ENCODE data around the gene DCAF15.

DCAF15 gene

DNA sequence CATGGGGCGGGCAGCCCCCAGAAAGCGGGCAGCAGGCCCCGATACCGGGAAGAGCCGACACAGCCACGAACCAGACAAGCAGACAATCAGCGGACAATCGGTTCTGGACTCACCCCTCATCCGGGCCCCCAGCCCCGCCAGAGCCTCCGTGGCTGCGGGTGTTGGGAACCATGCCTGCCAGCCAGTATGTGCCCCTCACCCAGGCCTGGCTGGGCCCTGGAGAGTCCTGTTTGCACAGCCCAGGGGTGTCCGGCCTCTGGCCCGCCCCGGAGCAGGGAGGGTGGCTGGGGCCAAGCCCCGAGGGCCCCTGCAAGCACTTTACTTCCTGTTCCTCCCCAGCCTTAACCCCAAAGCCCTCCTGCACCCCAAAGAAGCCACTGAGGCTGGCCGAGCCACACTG lies 21.9 kb upstream of the DCAF15 start:
- DNase-seq, result no peak

- no peak for DNase-seq
Measured at GRCh38 chr19:13931391-13932148, 20.7 kb upstream of the DCAF15 start.

DNA sequence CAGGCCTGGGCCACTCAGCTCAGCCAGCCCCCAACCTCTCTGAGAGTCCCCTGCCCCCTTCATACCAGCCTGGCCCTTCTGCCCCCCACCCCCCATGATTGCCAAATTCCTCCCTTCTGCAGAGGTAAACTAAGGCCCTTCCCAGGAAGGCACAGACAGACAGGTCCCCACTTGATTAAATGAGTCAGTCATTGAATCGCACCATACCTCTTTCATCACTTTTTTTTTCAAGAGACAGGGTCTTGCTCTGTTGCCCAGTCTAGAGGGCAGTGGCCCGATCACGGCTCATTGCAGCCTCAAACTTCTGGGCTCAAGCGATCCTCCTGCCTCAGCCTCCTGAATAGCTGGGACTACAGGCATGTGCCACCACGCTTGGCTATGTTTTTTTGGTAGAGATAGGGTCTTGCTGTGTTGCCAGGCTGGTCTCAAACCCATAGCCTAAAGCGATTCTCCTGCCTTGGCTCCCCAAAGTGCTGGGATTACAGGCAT lies 20.1 kb upstream of the DCAF15 start:
- no peak for DNase-seq

GRCh38 chr19:13932911-13933393 lies 19.4 kb upstream of the DCAF15 start:
- DNase-seq, result no peak

DNA sequence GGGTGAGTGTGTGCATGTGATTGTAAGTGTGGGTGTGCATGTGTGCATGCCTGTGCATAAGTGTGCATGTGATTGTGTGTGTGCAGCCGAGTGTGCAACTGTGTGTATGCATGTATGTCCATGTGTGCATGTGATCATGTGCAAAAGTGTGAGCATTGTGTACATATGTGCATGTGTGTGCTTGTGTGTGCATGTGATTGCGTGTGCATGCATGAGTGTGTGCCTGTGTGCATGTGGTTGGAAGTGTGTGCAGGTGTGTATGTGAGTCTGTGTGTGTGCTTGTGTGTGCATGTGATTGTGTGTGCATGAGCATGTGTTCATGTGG lies 17.6 kb upstream of the DCAF15 start:
- DNase-seq, result no peak

DNA sequence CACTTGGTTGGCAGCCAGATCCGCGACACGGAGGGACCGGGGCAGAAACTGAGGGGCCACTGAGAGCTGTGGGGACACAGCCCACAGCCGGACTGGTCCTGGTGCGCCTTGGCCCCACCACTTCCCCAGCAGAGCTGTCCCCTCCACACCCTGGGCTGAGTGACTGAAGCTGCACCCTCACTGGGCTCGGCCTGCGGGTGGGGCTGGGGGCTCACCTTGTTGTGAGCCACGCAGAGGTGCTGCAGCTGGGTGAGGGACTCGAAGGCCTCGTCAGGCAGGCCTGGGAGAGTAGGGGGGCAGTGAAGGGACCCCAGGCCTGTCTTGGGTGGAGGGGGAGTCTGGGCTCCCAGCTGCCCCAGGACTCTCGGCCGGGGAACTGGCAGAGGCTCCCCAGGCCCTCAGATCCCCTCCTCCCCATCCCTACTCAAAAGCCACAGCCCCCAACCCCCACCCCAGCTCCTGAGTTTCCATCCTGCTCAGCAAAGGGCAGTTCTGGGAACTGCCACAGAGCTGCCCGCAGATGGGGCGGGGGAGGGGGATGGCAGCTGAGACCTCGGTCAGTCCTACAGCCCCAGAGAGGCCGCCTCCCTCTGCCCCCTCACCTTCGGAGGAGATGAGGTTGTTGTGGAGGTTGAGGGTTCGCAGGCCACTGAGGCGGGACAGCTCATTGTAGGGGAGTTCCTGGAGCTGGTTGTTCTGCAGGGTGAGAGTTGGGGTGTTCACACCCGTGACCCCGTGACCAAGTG lies 16.4 kb upstream of the DCAF15 start:
- no peak for DNase-seq

DNA sequence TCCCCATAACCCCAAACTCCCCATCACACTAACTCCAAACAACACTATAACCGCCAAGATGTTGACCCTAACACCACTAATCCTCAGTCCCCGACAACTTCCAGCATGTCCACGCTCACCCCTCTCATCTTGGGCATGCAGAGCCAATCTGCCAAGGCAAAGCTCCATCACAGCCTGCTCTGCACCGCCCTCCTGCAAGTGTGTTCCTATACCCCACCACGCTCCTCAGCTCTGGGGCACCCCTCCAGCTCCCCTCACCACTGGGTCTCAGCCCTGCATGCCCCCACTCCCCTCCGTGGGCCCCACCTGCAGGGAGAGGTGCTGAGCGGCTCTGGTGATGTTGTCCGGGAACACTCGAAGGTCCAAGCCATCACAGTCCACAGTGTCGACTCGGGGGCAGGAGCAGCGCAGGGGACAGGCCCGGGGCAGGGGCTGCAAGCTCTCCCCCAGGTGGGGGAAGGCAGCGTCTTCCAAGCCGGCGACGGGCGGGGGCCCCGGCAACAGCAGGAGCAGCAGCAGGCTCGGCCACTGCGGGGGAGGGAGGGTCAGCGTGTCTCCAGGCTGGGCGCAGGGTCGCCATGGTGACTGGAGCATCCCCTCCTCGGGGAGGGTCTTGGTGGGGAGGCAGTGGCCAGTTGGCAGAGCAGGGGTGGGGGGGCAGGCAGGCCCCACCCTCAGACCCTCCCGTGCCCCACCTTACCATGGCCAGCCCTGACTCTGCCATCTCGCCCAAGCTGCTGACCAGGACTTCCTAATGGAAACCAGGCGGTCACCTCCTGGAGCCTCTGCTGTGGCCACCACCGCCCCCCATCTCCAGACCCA lies 14.6 kb upstream of the DCAF15 start:
- DNase-seq, result no peak

DNA sequence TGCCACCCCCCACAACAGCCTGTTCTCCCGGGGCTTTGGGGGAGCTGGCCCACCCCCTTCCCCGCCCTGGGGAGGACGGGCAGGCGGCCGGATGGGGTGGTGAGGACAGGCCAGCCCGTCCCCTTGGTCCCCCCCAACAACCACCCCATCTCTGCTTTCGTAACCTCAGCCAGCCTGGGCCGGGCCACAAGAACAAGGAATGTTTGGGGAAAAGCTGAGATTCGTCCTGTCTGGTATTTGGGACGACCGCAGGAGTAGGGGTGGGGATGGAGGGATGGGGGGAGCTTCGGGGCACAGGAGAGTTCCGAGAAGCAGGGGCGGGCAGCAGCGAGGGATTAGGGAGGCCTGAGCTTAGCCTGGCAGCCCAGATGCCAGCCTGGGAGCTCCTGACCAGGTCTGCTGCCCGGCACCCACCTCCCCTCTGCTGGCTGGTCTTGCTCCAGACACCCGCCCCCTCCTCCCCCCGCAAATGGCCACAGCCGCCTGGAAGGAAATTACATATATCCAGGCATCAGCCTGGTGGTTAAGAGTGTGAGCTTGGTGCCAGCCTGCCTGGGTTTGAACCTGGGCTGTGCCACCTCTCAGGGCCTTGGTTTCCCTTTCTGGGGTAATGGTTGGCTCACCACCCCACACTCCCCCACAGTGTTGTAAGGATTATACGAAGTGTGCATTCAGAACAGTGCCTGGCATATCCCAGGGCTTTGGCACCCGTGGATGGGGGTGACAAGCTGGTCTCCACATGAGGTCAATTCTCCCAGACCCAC lies 13.8 kb upstream of the DCAF15 start, which contains the start of gene PODNL1:
PODNL1 (minus strand) TSS at position 117 of the 764 bp plus-strand sequence. CDS start 236 bp downstream, outside the sequence.
- no peak for DNase-seq

- DNase-seq, result no peak
Measured at GRCh38 chr19:13942023-13942684, 10.2 kb upstream of the DCAF15 start.

DNA sequence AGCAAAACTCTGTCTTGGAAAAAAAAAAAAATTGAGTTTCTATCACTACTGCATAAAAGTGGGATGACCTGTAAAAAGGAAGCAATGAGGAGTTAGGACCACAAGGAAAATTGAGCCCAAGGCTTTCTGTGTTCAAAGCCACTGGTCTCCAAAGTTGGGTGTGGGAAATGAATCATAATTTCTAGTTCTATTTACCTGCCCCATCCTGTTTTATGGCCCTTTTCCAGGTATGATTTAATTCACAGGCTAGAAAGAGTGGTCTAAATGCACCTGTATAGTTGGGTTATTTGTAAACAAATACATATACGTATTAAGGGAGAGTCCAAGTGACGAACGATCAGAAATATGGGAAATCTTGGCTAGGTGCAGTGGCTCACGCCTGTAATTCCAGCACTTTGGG lies 5.9 kb upstream of the DCAF15 start:
- no peak for DNase-seq

DNA sequence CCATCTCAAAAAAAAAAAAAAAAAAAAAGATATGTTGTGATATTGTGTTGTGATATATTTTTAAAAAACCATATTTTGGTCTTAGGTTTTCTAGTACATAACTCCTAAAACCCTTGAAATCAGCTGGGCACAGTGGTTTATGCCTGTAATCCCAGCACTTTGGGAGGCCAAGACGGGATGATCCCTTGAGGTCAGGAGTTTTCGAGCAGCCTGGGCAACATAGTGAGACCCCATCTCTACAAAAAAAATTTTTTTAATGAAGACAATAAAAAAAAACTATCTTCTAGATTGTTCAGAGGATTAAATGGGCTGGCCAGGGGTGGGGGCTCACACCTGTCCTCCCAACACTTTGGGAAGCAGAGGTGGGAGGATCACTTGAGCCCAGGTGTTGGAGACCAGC lies 1.3 kb upstream of the DCAF15 start:
- DNase-seq, result no peak

- DNase-seq, result no peak
Measured at GRCh38 chr19:13951799-13952153, 533 bp upstream of the DCAF15 start.

DNA sequence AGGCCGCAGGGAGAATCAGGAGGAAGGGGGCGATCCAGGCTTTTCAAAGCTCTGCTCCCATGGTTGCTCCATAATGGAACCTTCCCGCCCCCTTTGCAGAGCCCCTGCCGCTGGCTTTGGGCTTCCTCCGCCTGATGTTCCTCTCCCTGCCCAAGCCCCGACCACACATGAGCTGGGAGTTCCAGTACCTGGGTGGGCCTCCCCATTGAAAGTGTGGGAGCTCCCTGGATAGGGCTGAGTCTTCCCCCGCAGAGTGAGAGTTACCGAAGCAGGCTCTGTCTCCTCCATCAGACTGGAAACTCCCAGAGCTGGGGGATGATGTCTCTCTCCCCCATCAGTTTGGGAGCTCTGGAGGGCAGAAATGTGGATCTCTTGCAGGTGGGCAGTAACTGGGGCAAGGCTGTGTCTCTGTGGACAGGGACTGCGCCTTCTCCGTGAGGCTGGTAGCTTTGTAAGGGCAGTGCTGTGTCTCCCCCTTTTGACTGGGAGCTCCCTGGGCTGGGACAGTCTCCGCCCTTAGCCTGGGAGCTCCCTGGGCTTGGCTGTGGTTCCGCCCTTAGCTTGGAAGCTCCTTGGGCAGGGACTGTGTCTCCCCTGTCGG lies 722 bp downstream of the DCAF15 start:
- no peak for DNase-seq

- no peak for DNase-seq
Measured at GRCh38 chr19:13954185-13954584, 1.9 kb downstream of the DCAF15 start.

GRCh38 chr19:13955662-13956364 lies 3.5 kb downstream of the DCAF15 start:
- DNase-seq, result no peak

DNA sequence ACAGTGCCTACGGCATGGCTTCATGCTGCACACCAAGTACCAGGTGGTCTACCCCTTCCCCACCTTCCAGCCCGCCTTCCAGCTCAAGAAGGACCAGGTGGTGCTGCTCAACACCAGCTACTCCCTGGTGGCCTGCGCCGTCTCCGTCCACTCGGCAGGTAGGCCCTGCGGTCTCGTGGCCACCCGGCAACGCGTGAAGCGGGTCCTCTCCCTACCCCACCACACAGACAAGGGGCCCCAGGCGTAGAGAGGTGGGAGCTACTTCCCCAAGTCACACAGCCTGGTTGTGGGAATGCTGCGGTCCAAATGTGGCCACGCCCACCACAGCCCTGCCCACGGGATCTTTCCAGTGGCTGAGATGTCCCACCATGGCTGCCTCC lies 4.0 kb downstream of the DCAF15 start:
- no peak for DNase-seq

GRCh38 chr19:13957051-13957450 lies 4.7 kb downstream of the DCAF15 start:
- no peak for DNase-seq

DNA sequence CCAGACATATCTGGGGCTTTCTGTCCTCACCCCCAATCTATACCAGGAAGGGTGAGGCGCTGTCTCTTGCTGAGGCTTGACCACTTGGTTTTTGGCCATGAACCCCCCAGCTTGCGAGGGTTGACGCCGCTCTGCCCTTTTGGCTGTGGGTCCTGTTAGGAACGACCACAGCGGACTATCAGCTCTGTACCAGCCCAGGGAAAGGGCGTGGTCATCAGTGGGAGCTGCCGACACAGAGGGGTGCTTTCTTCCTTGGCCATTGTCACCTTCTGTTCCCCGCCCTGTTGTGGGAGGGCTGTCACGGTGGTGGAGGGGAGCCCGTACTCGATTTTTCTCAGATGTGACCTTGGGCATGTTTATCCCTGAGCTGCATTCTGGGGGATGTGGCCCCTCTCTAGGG lies 5.7 kb downstream of the DCAF15 start:
- no peak for DNase-seq

DNA sequence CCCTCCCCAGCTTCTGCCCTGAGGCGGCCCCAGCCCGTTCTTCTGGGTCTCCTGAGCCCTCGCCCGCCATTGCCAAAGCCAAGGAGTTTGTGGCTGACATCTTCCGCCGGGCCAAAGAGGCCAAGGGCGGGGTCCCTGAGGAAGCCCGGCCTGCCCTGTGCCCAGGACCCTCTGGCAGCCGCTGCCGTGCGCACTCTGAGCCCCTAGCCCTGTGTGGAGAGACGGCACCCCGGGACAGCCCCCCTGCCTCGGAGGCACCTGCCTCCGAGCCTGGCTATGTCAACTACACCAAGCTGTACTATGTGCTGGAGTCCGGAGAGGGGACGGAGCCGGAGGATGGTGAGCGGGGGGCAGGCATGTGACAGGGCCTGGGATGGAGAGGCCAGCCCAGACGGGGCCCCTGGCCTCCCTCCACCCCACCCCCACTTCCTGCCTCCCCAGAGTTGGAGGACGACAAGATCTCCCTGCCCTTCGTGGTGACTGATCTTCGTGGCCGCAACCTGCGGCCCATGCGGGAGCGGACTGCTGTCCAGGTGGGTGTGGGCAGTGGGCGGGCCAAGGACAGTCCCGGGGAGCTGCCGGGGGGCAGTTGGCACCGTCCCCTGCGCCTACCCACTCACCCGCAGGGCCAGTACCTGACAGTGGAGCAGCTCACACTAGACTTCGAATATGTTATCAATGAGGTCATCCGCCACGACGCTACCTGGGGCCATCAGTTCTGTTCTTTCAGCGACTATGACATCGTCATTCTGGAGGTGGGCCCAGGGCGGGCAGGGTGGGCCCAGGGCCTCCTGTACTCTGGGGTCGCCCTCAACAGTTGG lies 7.0 kb downstream of the DCAF15 start:
- no peak for DNase-seq
